Hypothalamus (tissue), 51 donors: Measurements from ENCODE around the gene PREB.

Experiments used
- DNase-seq, 51 donors: peaks; one replicate each; lab custom pipeline; 2025; lab: John Stamatoyannopoulos, UW

Gene PREB

DNA sequence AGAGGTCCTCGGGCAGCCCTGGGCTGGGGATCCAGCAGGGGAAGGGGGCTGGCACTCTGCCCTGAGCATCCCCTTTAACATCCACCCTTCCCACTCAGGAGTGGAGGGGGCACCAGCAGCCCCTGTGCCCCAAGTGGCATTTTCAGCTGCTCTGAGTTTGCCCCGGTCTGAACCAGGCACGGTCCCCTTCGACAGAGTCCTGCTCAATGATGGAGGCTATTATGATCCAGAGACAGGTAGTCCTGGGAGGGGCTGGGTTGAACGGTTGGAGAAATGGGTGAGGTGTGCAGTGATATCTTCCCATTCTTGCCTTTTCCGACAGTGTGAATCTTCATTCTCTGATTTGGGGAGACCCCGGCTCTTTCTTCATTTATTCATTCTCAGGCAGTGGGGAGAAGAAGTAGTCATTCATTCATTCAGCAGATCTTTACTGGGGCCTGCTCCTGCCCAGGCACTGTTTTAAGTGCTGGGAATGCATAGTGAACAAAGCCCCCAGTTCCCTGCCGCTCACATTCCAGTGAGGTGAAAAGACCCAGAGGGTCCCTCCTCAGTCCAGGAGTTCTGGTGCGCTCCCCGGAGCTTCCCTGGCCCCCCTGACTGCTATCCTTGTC, 49.3 kb downstream of the PREB start:
- no peak for DNase-seq

DNA sequence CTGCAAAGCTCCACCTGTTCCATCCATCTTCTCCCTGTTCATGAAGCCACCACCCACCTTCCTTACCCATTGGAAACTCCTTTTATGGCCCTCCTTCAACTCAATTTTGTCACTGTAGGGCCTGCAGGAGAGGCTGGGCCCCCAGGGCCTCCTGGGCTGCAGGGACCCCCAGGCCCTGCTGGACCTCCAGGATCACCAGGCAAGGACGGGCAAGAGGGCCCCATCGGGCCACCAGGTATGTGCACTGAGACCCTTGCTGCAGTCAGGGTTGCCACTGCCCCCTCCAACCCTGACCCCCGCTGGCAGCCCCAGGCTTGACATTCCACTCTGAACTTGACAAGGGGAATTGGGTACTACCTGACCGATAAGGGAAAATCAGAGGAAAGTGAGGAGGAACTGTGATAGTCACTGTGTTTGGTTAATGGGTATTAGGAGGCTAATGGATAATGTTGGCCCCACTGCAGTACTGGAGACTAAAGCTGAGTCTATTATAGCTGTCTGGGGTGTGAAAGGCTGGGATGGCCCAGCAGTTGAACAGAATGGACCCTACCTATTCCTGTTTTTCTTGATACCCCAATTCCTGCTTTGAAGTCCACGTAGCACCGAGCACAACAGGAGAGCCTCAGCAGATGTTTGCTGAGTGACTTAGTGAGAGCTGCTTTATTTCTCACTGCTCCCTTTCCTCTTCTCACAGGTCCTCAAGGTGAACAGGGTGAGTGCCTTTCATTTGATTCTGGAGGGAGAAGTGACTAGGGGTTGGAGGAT, 50.0 kb downstream of the PREB start:
- DNase-seq = no peak

DNA sequence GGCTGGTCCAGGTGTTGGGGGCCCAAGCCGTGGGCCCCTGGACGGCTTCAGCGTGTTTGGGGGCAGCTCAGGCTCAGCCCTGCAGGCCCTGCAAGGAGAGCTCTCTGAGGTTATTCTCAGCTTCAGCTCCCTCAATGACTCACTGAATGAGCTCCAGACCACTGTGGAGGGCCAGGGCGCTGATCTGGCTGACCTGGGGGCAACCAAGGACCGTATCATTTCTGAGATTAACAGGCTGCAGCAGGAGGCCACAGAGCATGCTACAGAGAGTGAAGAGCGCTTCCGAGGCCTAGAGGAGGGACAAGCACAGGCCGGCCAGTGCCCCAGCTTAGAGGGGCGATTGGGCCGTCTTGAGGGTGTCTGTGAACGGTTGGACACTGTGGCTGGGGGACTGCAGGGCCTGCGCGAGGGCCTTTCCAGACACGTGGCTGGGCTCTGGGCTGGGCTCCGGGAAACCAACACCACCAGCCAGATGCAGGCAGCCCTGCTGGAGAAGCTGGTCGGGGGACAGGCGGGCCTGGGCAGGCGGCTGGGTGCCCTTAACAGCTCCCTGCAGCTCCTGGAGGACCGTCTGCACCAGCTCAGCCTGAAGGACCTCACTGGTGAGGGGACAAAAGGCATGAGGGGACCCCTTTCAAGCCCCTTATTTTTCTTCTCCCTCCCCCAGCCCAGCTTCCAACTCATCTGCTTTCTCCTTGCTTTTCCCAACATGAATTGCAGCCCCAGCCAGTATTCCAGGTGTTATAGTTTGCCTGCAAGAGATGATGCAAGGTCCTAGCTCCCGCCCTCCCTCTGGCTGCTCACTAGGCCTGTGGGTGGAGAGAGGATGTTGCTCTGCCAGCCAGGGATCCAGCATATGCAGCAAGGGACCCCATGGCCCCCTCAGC, 50.8 kb downstream of the PREB start:
- DNase-seq = no peak

DNA sequence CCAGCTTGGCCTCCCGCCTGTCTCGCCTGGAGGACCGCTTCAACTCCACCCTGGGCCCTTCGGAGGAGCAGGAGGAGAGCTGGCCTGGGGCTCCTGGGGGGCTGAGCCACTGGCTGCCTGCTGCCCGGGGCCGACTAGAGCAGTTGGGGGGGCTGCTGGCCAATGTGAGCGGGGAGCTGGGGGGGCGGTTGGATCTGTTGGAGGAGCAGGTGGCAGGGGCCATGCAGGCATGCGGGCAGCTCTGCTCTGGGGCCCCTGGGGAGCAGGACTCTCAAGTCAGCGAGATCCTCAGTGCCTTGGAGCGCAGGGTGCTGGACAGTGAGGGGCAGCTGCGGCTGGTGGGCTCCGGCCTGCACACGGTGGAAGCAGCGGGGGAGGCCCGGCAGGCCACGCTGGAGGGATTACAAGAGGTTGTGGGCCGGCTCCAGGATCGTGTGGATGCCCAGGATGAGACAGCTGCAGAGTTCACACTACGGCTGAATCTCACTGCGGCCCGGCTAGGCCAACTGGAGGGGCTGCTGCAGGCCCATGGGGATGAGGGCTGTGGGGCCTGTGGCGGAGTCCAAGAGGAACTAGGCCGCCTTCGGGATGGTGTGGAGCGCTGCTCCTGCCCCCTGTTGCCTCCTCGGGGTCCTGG, 51.5 kb downstream of the PREB start:
- DNase-seq = no peak

DNA sequence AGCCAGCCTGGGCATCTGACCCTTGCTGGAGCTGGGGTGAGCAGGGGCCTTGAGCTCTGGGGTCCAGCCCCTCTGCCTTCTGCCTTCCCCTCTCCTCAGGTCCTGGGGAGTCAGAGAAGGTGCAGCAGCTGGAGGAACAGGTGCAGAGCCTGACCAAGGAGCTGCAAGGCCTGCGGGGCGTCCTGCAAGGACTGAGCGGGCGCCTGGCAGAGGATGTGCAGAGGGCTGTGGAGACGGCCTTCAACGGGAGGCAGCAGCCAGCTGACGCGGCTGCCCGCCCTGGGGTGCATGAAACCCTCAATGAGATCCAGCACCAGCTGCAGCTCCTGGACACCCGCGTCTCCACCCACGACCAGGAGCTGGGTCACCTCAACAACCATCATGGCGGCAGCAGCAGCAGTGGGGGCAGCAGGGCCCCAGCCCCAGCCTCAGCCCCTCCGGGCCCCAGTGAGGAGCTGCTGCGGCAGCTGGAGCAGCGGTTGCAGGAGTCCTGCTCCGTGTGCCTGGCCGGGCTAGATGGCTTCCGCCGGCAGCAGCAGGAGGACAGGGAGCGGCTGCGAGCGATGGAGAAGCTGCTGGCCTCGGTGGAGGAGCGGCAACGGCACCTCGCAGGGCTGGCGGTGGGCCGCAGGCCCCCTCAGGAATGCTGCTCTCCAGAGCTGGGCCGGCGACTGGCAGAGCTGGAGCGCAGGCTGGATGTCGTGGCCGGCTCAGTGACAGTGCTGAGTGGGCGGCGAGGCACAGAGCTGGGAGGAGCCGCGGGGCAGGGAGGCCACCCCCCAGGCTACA, 52.3 kb downstream of the PREB start:
- no peak for DNase-seq
